Liver (tissue), 9 donors: ENCODE measurements around the gene SOWAHC. TPM values are rescaled to one million over a fixed set of nuclear protein-coding genes. Genes with fewer than 3 reads are reported as not detected.

Experiments
- DNase-seq: peaks from one replicate; pipeline ENCODE4 v3.0.0-alpha.2; 2017; ENCODE audit warnings: low spot score
- H3K27ac ChIP-seq, 2 donors: one replicate each; pipeline ENCODE4 v1.7.0; 2013; ENCODE audit warnings: inconsistent platforms in 2 of 2, low read length in 2 of 2, control low read depth in 1 of 2, low read depth in 1 of 2, mild to moderate bottlenecking in 1 of 2
- H3K27me3 ChIP-seq, 4 donors: one replicate each; pipeline versions ENCODE4 v1.6.1 to v1.7.0; 2013; ENCODE audit warnings: low read length in 3 of 4, inconsistent platforms in 1 of 4, mild to moderate bottlenecking in 1 of 4, moderate library complexity in 1 of 4; ENCODE audit not compliant: control insufficient read depth in 4 of 4, insufficient read depth in 4 of 4
- H3K36me3 ChIP-seq, 4 donors: one replicate each; pipeline versions ENCODE4 v1.6.1 to v1.7.0; 2013; ENCODE audit warnings: low read length in 3 of 4, mild to moderate bottlenecking in 3 of 4, low read depth in 1 of 4, moderate library complexity in 1 of 4; ENCODE audit not compliant: control insufficient read depth in 4 of 4, insufficient read depth in 3 of 4
- H3K4me1 ChIP-seq, 4 donors: one replicate each; pipeline versions ENCODE4 v1.6.1 to v1.7.0; 2013; ENCODE audit warnings: low read length in 3 of 4, mild to moderate bottlenecking in 3 of 4, moderate library complexity in 1 of 4; ENCODE audit not compliant: control insufficient read depth in 4 of 4, insufficient read depth in 4 of 4
- H3K4me3 ChIP-seq, 3 donors: one replicate each; pipeline versions ENCODE4 v1.6.1 to v1.7.0; 2013; ENCODE audit warnings: low read length in 3 of 3, control low read depth in 1 of 3, low read depth in 1 of 3, mild to moderate bottlenecking in 1 of 3
- H3K9ac ChIP-seq, 2 donors: one replicate each; pipeline ENCODE4 v1.7.0; 2013; ENCODE audit warnings: low read length in 2 of 2, mild to moderate bottlenecking in 2 of 2, moderate library complexity in 2 of 2, control low read depth in 1 of 2, low read depth in 1 of 2
- H3K9me3 ChIP-seq, 4 donors: one replicate each; pipeline versions ENCODE4 v1.6.1 to v1.7.0; 2013; ENCODE audit warnings: low read length in 3 of 4; ENCODE audit not compliant: control insufficient read depth in 4 of 4
- ATF3 ChIP-seq: IDR thresholded peaks from 2 replicates; pipeline ENCODE4 v1.6.1; 2016; ENCODE audit warnings: antibody characterized with exemption
- FOXA1 ChIP-seq: IDR thresholded peaks from 2 replicates; pipeline ENCODE4 v1.6.1; 2016; ENCODE audit warnings: antibody characterized with exemption
- FOXA2 ChIP-seq: IDR thresholded peaks from 2 replicates; pipeline ENCODE4 v1.6.1; 2016; ENCODE audit warnings: antibody characterized with exemption
- GABPA ChIP-seq, 2 donors: IDR thresholded peaks in 1 of 2; conservative IDR thresholded peaks in 1 of 2; 2 replicates each; pipeline ENCODE4 v1.6.1; 2016; ENCODE audit warnings: antibody characterized with exemption in 2 of 2, mild to moderate bottlenecking in 1 of 2, moderate library complexity in 1 of 2
- HNF4A ChIP-seq, 2 donors: conservative IDR thresholded peaks; 2 replicates each; pipeline ENCODE4 v1.6.1; 2016; ENCODE audit warnings: antibody characterized with exemption in 2 of 2, mild to moderate bottlenecking in 2 of 2
- HNF4G ChIP-seq: IDR thresholded peaks from 2 replicates; pipeline ENCODE4 v1.6.1; 2016; ENCODE audit warnings: antibody characterized with exemption
- NR2F2 ChIP-seq: IDR thresholded peaks from 2 replicates; pipeline ENCODE4 v1.6.1; 2016; ENCODE audit warnings: antibody characterized with exemption
- RAD21 ChIP-seq, 2 donors: IDR thresholded peaks; 2 replicates each; pipeline ENCODE4 v1.6.1; 2016; ENCODE audit warnings: antibody characterized with exemption in 2 of 2, mild to moderate bottlenecking in 2 of 2
- REST ChIP-seq: IDR thresholded peaks from 2 replicates; pipeline ENCODE4 v1.6.1; 2016; ENCODE audit warnings: antibody characterized with exemption, mild to moderate bottlenecking
- SP1 ChIP-seq: IDR thresholded peaks from 2 replicates; pipeline ENCODE4 v1.6.1; 2018; ENCODE audit warnings: antibody characterized with exemption, mild to moderate bottlenecking
- TAF1 ChIP-seq: conservative IDR thresholded peaks from 2 replicates; pipeline ENCODE4 v1.6.1; 2016; ENCODE audit warnings: antibody characterized with exemption, mild to moderate bottlenecking
- YY1 ChIP-seq: IDR thresholded peaks from 2 replicates; pipeline ENCODE4 v1.6.1; 2016; ENCODE audit warnings: antibody characterized with exemption, mild to moderate bottlenecking
- ZBTB33 ChIP-seq: IDR thresholded peaks from 2 replicates; pipeline ENCODE4 v1.6.1; 2016; ENCODE audit warnings: antibody characterized with exemption
- WGBS: extraction: QIAGEN DNeasy Blood & Tissue Kit; methylation state at CpG from one replicate; pipeline ENCODE4 v1.1.7; 2013; 5-methylcytosine and 5-hydroxymethylcytosine counted together
- polyA plus RNA-seq, 2 donors: library from polyadenylated mRNA; stranded (reverse) in 1 of 2; unstranded in 1 of 2; fragments of 200-250 nt in 1 of 2; fragments of >200 nt in 1 of 2; fragmentation: Nextera tagmentation in 1 of 2; extraction: Ambion mirVana in 1 of 2; gene quantifications; one replicate each; pipeline versions ENCODE4 v1.2.1 to v1.2.3, GENCODE V29; 2013 to 2015
- total RNA-seq, 2 donors: library from RNA; depleted of rRNA; stranded (reverse); fragments of >200 nt; gene quantifications; one replicate each; pipeline ENCODE4 v1.2.3, GENCODE V29; 2014
- donor health status: healthy.
- donor health status: healthy.
- donor health status: healthy.
- donor health status: healthy.
- donor health status: healthy.

The SOWAHC gene
- total and polyA plus RNA-seq, 4 donors = 7.0 to 16.9 (median 9.2) TPM

- TF ChIP-seq ATF3 = no peak
These were observed 1.5 kb downstream of the SOWAHC start (continued) for GRCh38 chr2:109615637-109616144.

GRCh38 chr2:109616184-109616583 lies 2.0 kb downstream of the SOWAHC start:
- H3K4me1 ChIP-seq = peaks cover 8 to 34% (median 20%) of the 10 kb centered on the region in 4 donors
- peak overlapping the region; percentile 91 for H3K27ac ChIP-seq
- H3K9ac ChIP-seq = peak overlapping the region in 1 of 2 donors; percentile 75
- no peak for DNase-seq
- H3K36me3 ChIP-seq = no peaks in the 10 kb centered on the region
- no peaks in the 10 kb centered on the region for H3K9me3 ChIP-seq
- TF ChIP-seq GABPA (IDR thresholded peaks at IDR 0.05 in 1 of 2, conservative IDR thresholded peaks at IDR 0.05 in 1 of 2) (no peak), FOXA2 (no peak), RAD21 (IDR thresholded peaks at IDR 0.05) (no peak), REST (no peak), ATF3 (no peak), FOXA1 (no peak), ZBTB33 (no peak)
- WGBS = 32% methylated on average over 5 of the region's 5 CpGs
- peak overlapping the region; percentile 68 to 96 (median 85) for H3K4me3 ChIP-seq
- H3K27me3 ChIP-seq = no peaks in the 10 kb centered on the region

- TF ChIP-seq YY1 = no peak
- TF ChIP-seq SP1 = no peak
- no peak for TF ChIP-seq NR2F2
- no peak for TF ChIP-seq ZBTB33
- TF ChIP-seq FOXA2 = no peak
- TF ChIP-seq GABPA (IDR thresholded peaks at IDR 0.05 in 1 of 2, conservative IDR thresholded peaks at IDR 0.05 in 1 of 2) = no peak
- TF ChIP-seq TAF1 = no peak
- TF ChIP-seq ATF3 = no peak
- TF ChIP-seq HNF4A (conservative IDR thresholded peaks at IDR 0.05) = no peak
- no peak for TF ChIP-seq FOXA1
- no peak for TF ChIP-seq HNF4G
- H3K9me3 ChIP-seq = no peaks in the 10 kb centered on the region
- no peaks in the 10 kb centered on the region for H3K27me3 ChIP-seq
- no peak for DNase-seq
- H3K9ac ChIP-seq = no peak overlapping the region
- H3K4me3 ChIP-seq = no peak overlapping the region
- H3K4me1 ChIP-seq = peaks cover 12 to 43% (median 30%) of the 10 kb centered on the region in 4 donors
- H3K36me3 ChIP-seq = no peaks in the 10 kb centered on the region
- WGBS = 71% methylated on average over 4 of the region's 4 CpGs
- no peak overlapping the region for H3K27ac ChIP-seq
These were observed 5.0 kb downstream of the SOWAHC start for GRCh38 chr2:109619032-109619615.
